H9 (cell line): ENCODE results near the gene TTC28. TPM values are rescaled to one million over a fixed set of nuclear protein-coding genes. Genes with fewer than 3 reads are reported as not detected.

Source experiments
- DNase-seq: peaks from one replicate; pipeline ENCODE4 v3.0.0-alpha.2; 2017
- H2AFZ ChIP-seq: one replicate; pipeline ENCODE4 v1.6.1; 2013; ENCODE audit warnings: mild to moderate bottlenecking, low read length, control low read depth, moderate library complexity
- H2AK5ac ChIP-seq: 2 replicates; pipeline ENCODE4 v1.6.1; 2013; ENCODE audit warnings: low read length, control low read depth, mixed read lengths; ENCODE audit not compliant: insufficient read length
- H2BK120ac ChIP-seq: one replicate; pipeline ENCODE4 v1.6.1; 2013; ENCODE audit warnings: low read depth, mild to moderate bottlenecking, low read length, control low read depth, inconsistent platforms; ENCODE audit not compliant: poor library complexity, severe bottlenecking
- H2BK12ac ChIP-seq: 2 replicates; pipeline ENCODE4 v1.6.1; 2013; ENCODE audit warnings: low read length, control low read depth, mixed read lengths, low read depth; ENCODE audit not compliant: insufficient read length
- H2BK15ac ChIP-seq: 2 replicates; pipeline ENCODE4 v1.6.1; 2013; ENCODE audit warnings: low read depth, low read length, control low read depth
- H2BK20ac ChIP-seq: one replicate; pipeline ENCODE4 v1.6.1; 2013; ENCODE audit warnings: low read depth, mild to moderate bottlenecking, low read length, control low read depth, inconsistent platforms; ENCODE audit not compliant: poor library complexity, severe bottlenecking
- H2BK5ac ChIP-seq: 2 replicates; pipeline ENCODE4 v1.6.1; 2013; ENCODE audit warnings: low read length, control low read depth, mixed read lengths; ENCODE audit not compliant: insufficient read length
- H3K14ac ChIP-seq: 2 replicates; pipeline ENCODE4 v1.6.1; 2013; ENCODE audit warnings: low read length, control low read depth; ENCODE audit not compliant: insufficient read depth
- H3K18ac ChIP-seq: 2 replicates; pipeline ENCODE4 v1.6.1; 2013; ENCODE audit warnings: low read depth, mild to moderate bottlenecking, mixed read lengths, low read length, control low read depth; ENCODE audit not compliant: insufficient read length
- H3K23ac ChIP-seq: 2 replicates; pipeline ENCODE4 v1.6.1; 2013; ENCODE audit warnings: low read length, control low read depth, mixed read lengths, low read depth; ENCODE audit not compliant: insufficient read length
- H3K23me2 ChIP-seq: 2 replicates; pipeline ENCODE4 v1.6.1; 2013; ENCODE audit warnings: low read depth, mild to moderate bottlenecking, mixed read lengths, low read length, control low read depth; ENCODE audit not compliant: insufficient read length, poor library complexity, severe bottlenecking
- H3K27ac ChIP-seq: 2 replicates; pipeline ENCODE4 v1.5.1; 2013; ENCODE audit warnings: low read length, control low read depth, mixed read lengths, low read depth; ENCODE audit not compliant: insufficient read length
- H3K27me3 ChIP-seq: 2 replicates; pipeline ENCODE4 v1.6.1; 2013; ENCODE audit warnings: low read length, control low read depth, inconsistent platforms; ENCODE audit not compliant: insufficient read depth
- H3K4ac ChIP-seq: 2 replicates; pipeline ENCODE4 v1.6.1; 2013; ENCODE audit warnings: low read depth, mild to moderate bottlenecking, control low read depth, inconsistent platforms, low read length, moderate library complexity
- H3K4me1 ChIP-seq: 2 replicates; pipeline ENCODE4 v1.6.1; 2013; ENCODE audit warnings: low read length, control low read depth, inconsistent platforms; ENCODE audit not compliant: insufficient read depth
- H3K4me2 ChIP-seq: 2 replicates; pipeline ENCODE4 v1.6.1; 2013; ENCODE audit warnings: low read length, control low read depth, mixed read lengths; ENCODE audit not compliant: insufficient read length, insufficient read depth
- H3K56ac ChIP-seq: 2 replicates; pipeline ENCODE4 v1.6.1; 2013; ENCODE audit warnings: low read depth, mild to moderate bottlenecking, mixed read lengths, low read length, control low read depth; ENCODE audit not compliant: insufficient read length
- H3K79me1 ChIP-seq: 2 replicates; pipeline ENCODE4 v1.6.1; 2013; ENCODE audit warnings: low read depth, mild to moderate bottlenecking, moderate library complexity, low read length, control low read depth, inconsistent platforms; ENCODE audit not compliant: insufficient read depth, poor library complexity, severe bottlenecking
- H3K79me2 ChIP-seq: 2 replicates; pipeline ENCODE4 v1.6.1; 2013; ENCODE audit warnings: low read length, control low read depth, inconsistent platforms; ENCODE audit not compliant: insufficient read depth
- H3K9ac ChIP-seq: 2 replicates; pipeline ENCODE4 v1.6.1; 2013; ENCODE audit warnings: low read length, control low read depth, mixed read lengths; ENCODE audit not compliant: insufficient read length; ENCODE audit errors: extremely low read depth
- H3K9me3 ChIP-seq: one replicate; pipeline ENCODE4 v1.6.1; 2013; ENCODE audit warnings: low read depth, low read length, inconsistent platforms; ENCODE audit not compliant: control insufficient read depth
- H3T11ph ChIP-seq: one replicate; pipeline ENCODE4 v1.6.1; 2013; ENCODE audit warnings: mild to moderate bottlenecking, low read length, control low read depth, inconsistent platforms
- H4K20me1 ChIP-seq: one replicate; pipeline ENCODE4 v1.6.1; 2013; ENCODE audit not compliant: control insufficient read depth, insufficient read length, insufficient read depth
- H4K5ac ChIP-seq: 2 replicates; pipeline ENCODE4 v1.6.1; 2013; ENCODE audit warnings: low read depth, mild to moderate bottlenecking, mixed read lengths, low read length, control low read depth; ENCODE audit not compliant: insufficient read length
- H4K8ac ChIP-seq: replicated peaks from 2 replicates; pipeline ENCODE4 v1.6.1; 2013; ENCODE audit warnings: low read length, control low read depth, mixed read lengths, low read depth; ENCODE audit not compliant: insufficient read length
- H4K91ac ChIP-seq: 2 replicates; pipeline ENCODE4 v1.6.1; 2013; ENCODE audit warnings: low read depth, mild to moderate bottlenecking, moderate library complexity, mixed read lengths, low read length, control low read depth; ENCODE audit not compliant: insufficient read length
- H3K27ac Mint-ChIP-seq, 3 experiments: 2 replicates in 2 of 3; 3 replicates in 1 of 3; pipeline ENCODE4 v1.8.0; 2020 to 2021; ENCODE audit warnings: mixed read lengths in 3 of 3, mild to moderate bottlenecking in 1 of 3, moderate library complexity in 1 of 3
- H3K27me3 Mint-ChIP-seq: 2 replicates; pipeline ENCODE4 v1.8.0; 2021; ENCODE audit warnings: low read depth, mild to moderate bottlenecking, moderate library complexity, mixed read lengths
- H3K36me3 Mint-ChIP-seq, 3 experiments: 2 replicates in 2 of 3; 3 replicates in 1 of 3; pipeline ENCODE4 v1.8.0; 2020 to 2021; ENCODE audit warnings: low read depth in 3 of 3, mixed read lengths in 3 of 3; ENCODE audit not compliant: insufficient read depth in 1 of 3
- H3K4me1 Mint-ChIP-seq, 2 experiments: 2 replicates each; pipeline ENCODE4 v1.8.0; 2020; ENCODE audit warnings: mixed read lengths in 2 of 2
- H3K4me3 Mint-ChIP-seq, 2 experiments: 2 replicates in 1 of 2; 3 replicates in 1 of 2; pipeline ENCODE4 v1.8.0; 2020 to 2021; ENCODE audit warnings: mild to moderate bottlenecking in 2 of 2, mixed read lengths in 2 of 2, moderate library complexity in 1 of 2
- H3K9me3 Mint-ChIP-seq, 2 experiments: 2 replicates in 1 of 2; 3 replicates in 1 of 2; pipeline ENCODE4 v1.8.0; 2020; ENCODE audit warnings: mild to moderate bottlenecking in 2 of 2, mixed read lengths in 2 of 2, moderate library complexity in 1 of 2
- CTCF ChIP-seq: fragments of 200-600 bp; sonication (generic); conservative IDR thresholded peaks from 3 replicates; pipeline ENCODE4 v1.8.0; 2021; ENCODE audit warnings: antibody characterized with exemption, mild to moderate bottlenecking
- WGBS: extraction: QIAGEN DNeasy Blood & Tissue Kit; methylation state at CpG from one replicate; pipeline ENCODE4 v1.1.7; 2013; ENCODE audit warnings: missing lambda C conversion rate, low lambda C conversion rate, mixed read lengths; ENCODE audit not compliant: insufficient read length; ENCODE audit errors: extremely low coverage; 5-methylcytosine and 5-hydroxymethylcytosine counted together
- total RNA-seq: library from RNA; stranded (reverse); gene quantifications from 2 replicates; pipeline ENCODE4 v1.2.1, GENCODE V29; 2021

The TTC28 gene
- total RNA-seq, 1 experiment from 2014 or later: 13.6 TPM

GRCh38 chr22:27990451-27990840, 689.2 kb downstream of the TTC28 start:
- peaks cover 0 to 4% (median 4%) of the 10 kb centered on the region in 3 experiments; a peak in 2 of 7 replicates for H3K36me3 Mint-ChIP-seq
- Histone ChIP-seq H2AK5ac (no peak overlapping the region), H2AFZ (no peak overlapping the region), H3K27me3 (no peaks in the 10 kb centered on the region), H2BK120ac (no peak overlapping the region), H3K9me3 (no peaks in the 10 kb centered on the region), H4K8ac (no peak overlapping the region), H3T11ph (no peak overlapping the region), H3K9ac (no peak overlapping the region), H4K5ac (no peak overlapping the region), H3K23ac (no peak overlapping the region), H3K23me2 (peaks cover 3% of the 10 kb centered on the region), H3K56ac (no peak overlapping the region), H4K91ac (no peak overlapping the region), H2BK5ac (no peak overlapping the region), H2BK20ac (no peak overlapping the region), H3K18ac (no peak overlapping the region), H2BK12ac (no peak overlapping the region), H3K14ac (no peak overlapping the region), H3K4ac (no peak overlapping the region), H3K79me1 (no peaks in the 10 kb centered on the region), H4K20me1 (no peaks in the 10 kb centered on the region), H3K4me2 (no peak overlapping the region), H3K27ac (no peak overlapping the region), H3K79me2 (no peaks in the 10 kb centered on the region), H3K4me1 (peaks cover 3% of the 10 kb centered on the region; the same call in 1 of the 2 replicates), H2BK15ac (no peak overlapping the region)
- no peak overlapping the region for H3K27ac Mint-ChIP-seq
- WGBS: no CpG with 5 or more reads among the region's 15 CpGs
- no peak for TF ChIP-seq CTCF
- H3K27me3 Mint-ChIP-seq: no peaks in the 10 kb centered on the region
- DNase-seq: peak; percentile 28
- peaks cover 17 to 23% of the 10 kb centered on the region in 2 experiments for H3K4me1 Mint-ChIP-seq
- no peak overlapping the region for H3K4me3 Mint-ChIP-seq
- H3K9me3 Mint-ChIP-seq: no peaks in the 10 kb centered on the region
